Measurements from ENCODE around the gene DCAF12. TPM values are rescaled to one million over a fixed set of nuclear protein-coding genes. Genes with fewer than 3 reads are reported as not detected.

Gene DCAF12
- total RNA-seq, 4 donors from 2014 or later: 21.3 to 34.9 (median 24.2) TPM

- no peaks in the 10 kb centered on the region for H3K27me3 ChIP-seq
- H3K27ac ChIP-seq: peak overlapping the region; percentile 76 to 94 (median 84)
- TF ChIP-seq CTCF (IDR thresholded peaks at IDR 0.05) (no peak), POLR2A (IDR thresholded peaks at IDR 0.05) (no peak), EP300 (IDR thresholded peaks at IDR 0.05) (peak; percentile 81 to 90)
- peaks cover 3 to 56% (median 42%) of the 10 kb centered on the region in 4 donors for H3K4me1 ChIP-seq
- DNase-seq (ENCODE audit: low spot score in 2 of 2): peak; percentile 21 to 24
- no peaks in the 10 kb centered on the region for H3K9me3 ChIP-seq
- 6 to 20% methylated on average over 1 of the region's 1 CpG for WGBS, 2 donors
- no peak overlapping the region for H3K4me3 ChIP-seq
- H3K36me3 ChIP-seq: peaks cover under 1 to 27% (median 10%) of the 10 kb centered on the region in 3 donors
Observed at GRCh38 chr9:34084562-34084961, 41.9 kb downstream of the DCAF12 start.

- peaks cover 0 to 21% (median 14%) of the 10 kb centered on the region in 4 donors for H3K4me1 ChIP-seq
Observed at GRCh38 chr9:34079181-34079580, 47.3 kb downstream of the DCAF12 start.

GRCh38 chr9:34072868-34073590, 53.5 kb downstream of the DCAF12 start:
- H3K4me1 ChIP-seq: peaks cover 0 to 19% (median 0%) of the 10 kb centered on the region in 4 donors
- DNase-seq (ENCODE audit: low spot score in 2 of 2): no peak
- no peak for TF ChIP-seq EP300 (IDR thresholded peaks at IDR 0.05)
- TF ChIP-seq POLR2A (IDR thresholded peaks at IDR 0.05): no peak
- no peak for TF ChIP-seq CTCF (IDR thresholded peaks at IDR 0.05)

More at GRCh38 chr9:34079181-34079580, 47.3 kb downstream of the DCAF12 start:
- Histone ChIP-seq H3K9me3 (no peaks in the 10 kb centered on the region), H3K27me3 (no peaks in the 10 kb centered on the region), H3K4me3 (no peak overlapping the region), H3K36me3 (no peaks in the 10 kb centered on the region), H3K27ac (no peak overlapping the region)
- TF ChIP-seq POLR2A (IDR thresholded peaks at IDR 0.05): no peak
- TF ChIP-seq CTCF (IDR thresholded peaks at IDR 0.05): no peak
- no peak for TF ChIP-seq EP300 (IDR thresholded peaks at IDR 0.05)
- 92% methylated on average over 2 of the region's 2 CpGs for WGBS, 2 donors
- no peak for DNase-seq (ENCODE audit: low spot score in 2 of 2)

GRCh38 chr9:34072410-34072809, 54.1 kb downstream of the DCAF12 start:
- 88 to 91% methylated on average over 2 of the region's 2 CpGs for WGBS, 2 donors

More at GRCh38 chr9:34072868-34073590, 53.5 kb downstream of the DCAF12 start:
- H3K27ac ChIP-seq: peak overlapping the region in 1 of 4 donors; percentile 50
- H3K36me3 ChIP-seq: no peaks in the 10 kb centered on the region
- H3K9me3 ChIP-seq: no peaks in the 10 kb centered on the region
- H3K4me3 ChIP-seq: no peak overlapping the region
- WGBS, 2 donors: 52 to 53% methylated on average over 5 of the region's 5 CpGs
- no peaks in the 10 kb centered on the region for H3K27me3 ChIP-seq

More at GRCh38 chr9:34072410-34072809, 54.1 kb downstream of the DCAF12 start:
- Histone ChIP-seq H3K36me3 (no peaks in the 10 kb centered on the region), H3K4me3 (no peak overlapping the region), H3K4me1 (peaks cover 0 to 19% (median 0%) of the 10 kb centered on the region in 4 donors), H3K9me3 (no peaks in the 10 kb centered on the region), H3K27ac (peak overlapping the region in 1 of 4 donors; percentile 50), H3K27me3 (no peaks in the 10 kb centered on the region)
- DNase-seq (ENCODE audit: low spot score in 2 of 2): no peak
- TF ChIP-seq CTCF (IDR thresholded peaks at IDR 0.05) (no peak), EP300 (IDR thresholded peaks at IDR 0.05) (no peak), POLR2A (IDR thresholded peaks at IDR 0.05) (no peak)
